ENCODE data around the gene HOPX. TPM values are rescaled to one million over a fixed set of nuclear protein-coding genes. Genes with fewer than 3 reads are reported as not detected.
"Not testable (repeated sequence)": the region's sequence is repeated elsewhere in the genome, so short reads cannot be mapped to it uniquely, and the experiment has no call there.

The HOPX gene
- total RNA-seq, 2 experiments from 2014 or later: 22.1 to 25.2 TPM

DNA sequence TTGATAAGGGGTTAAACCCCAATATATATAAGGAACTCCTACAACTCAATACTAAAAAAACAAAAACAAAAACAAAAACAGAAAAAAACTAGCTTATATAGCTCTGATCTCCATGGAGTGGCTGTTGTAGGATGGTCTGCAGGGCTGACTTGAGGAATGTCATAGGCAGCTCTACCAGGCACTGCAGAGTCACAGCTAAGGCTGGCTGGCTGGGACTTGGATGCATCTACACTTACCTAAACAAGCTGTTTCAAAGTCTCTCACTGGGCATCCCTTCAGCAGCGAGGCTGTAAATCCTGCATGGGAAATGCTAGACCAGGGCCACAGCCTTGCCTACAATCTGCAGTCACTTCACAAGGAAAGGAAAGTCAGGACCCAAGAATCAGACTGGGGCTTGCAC is 61.3 kb downstream of the HOPX start:
- POLR2A ChIA-PET: no interaction called here
- H3K4me3 Mint-ChIP-seq: no peak overlapping the region
- H3K27ac Mint-ChIP-seq: no peak overlapping the region
- peaks cover 2% of the 10 kb centered on the region for H3K36me3 Mint-ChIP-seq
- H3K4me1 Mint-ChIP-seq: no peaks in the 10 kb centered on the region
- DNase-seq: no peak
- peaks cover 22% of the 10 kb centered on the region for H3K27me3 Mint-ChIP-seq
- no peak for ATAC-seq (ENCODE audit: low read depth)
- H3K9me3 Mint-ChIP-seq: peaks cover 4% of the 10 kb centered on the region

DNA sequence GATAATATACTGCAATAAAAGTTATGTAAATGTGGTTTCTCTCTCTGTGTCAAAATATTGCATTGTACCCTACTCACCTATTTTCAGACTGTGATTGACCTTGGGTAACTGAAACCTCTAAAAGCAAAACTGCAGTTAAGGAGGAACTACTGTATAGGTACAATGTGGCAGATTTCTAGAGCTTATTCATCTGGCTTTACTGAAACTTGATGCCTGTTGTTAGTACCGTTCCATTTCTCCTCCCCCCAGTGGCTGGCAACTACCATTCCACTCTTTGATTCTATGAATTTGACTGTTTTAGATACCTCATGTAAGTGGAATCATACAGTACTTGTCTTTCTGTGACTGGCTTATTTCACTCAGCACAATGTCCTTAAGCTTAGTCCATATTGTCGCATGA is 61.9 kb downstream of the HOPX start:
- DNase-seq (no peak), ATAC-seq (ENCODE audit: low read depth) (no peak)
- H3K4me1 Mint-ChIP-seq: no peaks in the 10 kb centered on the region
- no peak overlapping the region for H3K4me3 Mint-ChIP-seq
- peaks cover 25% of the 10 kb centered on the region for H3K27me3 Mint-ChIP-seq
- POLR2A ChIA-PET: no interaction called here
- H3K36me3 Mint-ChIP-seq: peaks cover 2% of the 10 kb centered on the region
- peaks cover 4% of the 10 kb centered on the region for H3K9me3 Mint-ChIP-seq
- no peak overlapping the region for H3K27ac Mint-ChIP-seq

DNA sequence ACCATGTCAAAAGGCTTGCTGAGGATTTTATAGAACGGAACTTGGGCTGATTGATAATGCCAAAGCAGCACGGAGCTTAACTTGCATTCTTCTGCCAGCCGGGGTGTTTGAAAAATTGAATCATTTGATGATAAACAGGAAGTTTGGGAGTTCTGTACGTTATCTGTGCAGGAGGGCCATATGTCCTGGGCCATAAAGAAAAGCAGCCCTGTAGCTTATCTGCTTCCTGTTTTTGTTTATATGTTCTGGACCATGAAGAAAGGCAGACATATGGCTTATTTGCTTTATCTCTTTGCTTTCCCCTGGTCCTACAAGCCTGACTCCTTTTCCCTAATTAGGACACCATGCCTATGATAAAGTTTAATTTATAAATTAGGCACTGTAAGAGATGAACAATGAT is 62.4 kb downstream of the HOPX start:
- no peak overlapping the region for H3K4me3 Mint-ChIP-seq
- peaks cover 26% of the 10 kb centered on the region for H3K27me3 Mint-ChIP-seq
- H3K36me3 Mint-ChIP-seq: peaks cover 2% of the 10 kb centered on the region
- no peaks in the 10 kb centered on the region for H3K4me1 Mint-ChIP-seq
- ATAC-seq (ENCODE audit: low read depth): no peak
- POLR2A ChIA-PET: no interaction called here
- no peak overlapping the region for H3K27ac Mint-ChIP-seq
- DNase-seq: no peak
- H3K9me3 Mint-ChIP-seq: peaks cover 2% of the 10 kb centered on the region

DNA sequence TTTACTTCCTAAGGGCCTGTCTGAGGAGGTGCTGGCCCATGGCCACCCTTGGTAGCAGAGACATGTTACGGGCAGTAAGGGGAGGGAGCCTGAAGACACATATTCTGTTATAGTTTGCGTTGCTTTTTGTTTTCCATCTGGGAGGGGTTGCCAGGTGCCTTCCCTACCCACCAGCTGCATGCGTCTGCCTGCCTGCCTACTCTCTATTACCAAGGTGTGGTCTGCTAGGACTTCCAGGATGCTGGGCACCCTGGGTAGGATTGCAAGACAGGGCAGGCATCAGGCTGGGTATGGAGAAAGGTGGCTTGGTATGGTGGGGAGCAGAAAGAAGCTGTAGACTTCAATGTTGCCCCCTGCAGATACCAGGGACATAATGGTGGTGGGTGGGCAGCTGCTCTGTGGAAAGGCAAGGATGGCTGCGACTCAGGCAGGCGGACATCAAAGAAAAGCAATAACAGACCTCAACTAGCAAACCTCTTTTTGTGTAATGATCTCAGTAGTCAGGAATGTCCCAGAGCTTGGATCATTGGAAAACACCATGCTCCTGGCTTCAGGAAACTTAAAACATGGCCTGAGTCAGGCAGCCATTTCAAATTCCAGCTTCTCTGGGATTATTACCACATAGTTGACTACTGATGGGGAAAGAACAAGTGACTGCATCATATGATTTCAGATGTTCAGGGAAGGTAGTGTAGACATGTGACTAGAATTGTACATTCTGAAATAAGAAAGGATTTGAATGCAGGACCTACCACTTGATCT is 67.8 kb downstream of the HOPX start:
- peaks cover 31% of the 10 kb centered on the region for H3K27me3 Mint-ChIP-seq
- no peaks in the 10 kb centered on the region for H3K4me1 Mint-ChIP-seq
- DNase-seq (no peak), ATAC-seq (ENCODE audit: low read depth) (no peak)
- H3K4me3 Mint-ChIP-seq: no peak overlapping the region
- POLR2A ChIA-PET: no interaction called here
- H3K27ac Mint-ChIP-seq: no peak overlapping the region
- no peaks in the 10 kb centered on the region for H3K36me3 Mint-ChIP-seq
- H3K9me3 Mint-ChIP-seq: peaks cover 2% of the 10 kb centered on the region

DNA sequence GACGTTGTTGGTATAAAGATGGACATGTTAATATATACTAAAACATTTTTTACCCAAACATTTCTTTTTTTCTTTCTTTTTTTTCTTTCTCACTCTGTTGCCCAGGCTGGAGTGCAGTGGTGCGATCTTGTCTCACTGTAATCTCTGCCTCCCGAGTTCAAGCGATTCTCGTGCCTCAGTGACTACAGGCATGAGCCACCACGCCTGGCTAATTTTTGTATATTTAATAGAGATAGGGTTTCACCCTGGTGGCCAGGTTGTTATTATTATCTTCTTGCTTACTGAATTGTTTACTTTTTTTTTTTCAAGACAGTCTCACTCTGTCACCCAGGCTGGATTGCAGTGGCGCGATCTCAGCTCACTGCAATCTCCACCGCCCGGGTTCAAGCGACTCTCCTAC is 68.8 kb downstream of the HOPX start:
- DNase-seq (no peak), ATAC-seq (ENCODE audit: low read depth) (no peak)
- Mint-ChIP-seq H3K4me3 (no peak overlapping the region), H3K4me1 (no peaks in the 10 kb centered on the region), H3K36me3 (no peaks in the 10 kb centered on the region), H3K27ac (no peak overlapping the region), H3K9me3 (peaks cover 2% of the 10 kb centered on the region), H3K27me3 (peaks cover 32% of the 10 kb centered on the region)
- POLR2A ChIA-PET: no interaction called here

DNA sequence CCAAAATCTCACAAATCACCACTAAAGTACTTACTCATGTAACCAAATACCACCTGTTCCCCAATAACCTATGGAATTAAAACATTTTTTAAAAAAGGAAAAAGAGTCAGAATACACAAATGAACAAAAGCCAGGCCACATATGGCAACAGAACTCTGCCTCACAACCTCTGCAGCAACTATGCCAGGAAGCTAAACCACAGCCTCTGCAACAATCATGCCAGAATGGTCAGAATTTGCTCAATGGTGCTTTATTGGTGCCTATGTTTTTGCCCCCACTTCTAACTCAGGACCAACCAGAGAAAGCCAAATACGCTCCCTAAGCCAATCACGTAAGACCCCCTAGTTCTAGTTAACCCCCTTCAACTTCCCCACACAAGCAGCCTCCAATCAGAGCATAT is 69.6 kb downstream of the HOPX start:
- peaks cover 34% of the 10 kb centered on the region for H3K27me3 Mint-ChIP-seq
- no peaks in the 10 kb centered on the region for H3K4me1 Mint-ChIP-seq
- no peak overlapping the region for H3K27ac Mint-ChIP-seq
- no peaks in the 10 kb centered on the region for H3K36me3 Mint-ChIP-seq
- peaks cover 2% of the 10 kb centered on the region for H3K9me3 Mint-ChIP-seq
- ATAC-seq (ENCODE audit: low read depth) (no peak), DNase-seq (no peak)
- H3K4me3 Mint-ChIP-seq: no peak overlapping the region
- POLR2A ChIA-PET: no interaction called here

GRCh38 chr4:56610170-56610569 is 70.9 kb downstream of the HOPX start:
- H3K9me3 Mint-ChIP-seq; H3K4me1 Mint-ChIP-seq; POLR2A ChIA-PET; ATAC-seq (ENCODE audit: low read depth); H3K27ac Mint-ChIP-seq; H3K4me3 Mint-ChIP-seq; DNase-seq; H3K36me3 Mint-ChIP-seq: not testable (repeated sequence)
- peaks cover 34% of the 10 kb centered on the region for H3K27me3 Mint-ChIP-seq

- Mint-ChIP-seq H3K27me3 (peaks cover 38% of the 10 kb centered on the region), H3K4me1 (no peaks in the 10 kb centered on the region), H3K4me3 (no peak overlapping the region), H3K9me3 (peaks cover 2% of the 10 kb centered on the region), H3K27ac (no peak overlapping the region), H3K36me3 (no peaks in the 10 kb centered on the region)
- DNase-seq (no peak), ATAC-seq (ENCODE audit: low read depth) (no peak)
- POLR2A ChIA-PET: no interaction called here
Observed at GRCh38 chr4:56607926-56608325, 73.2 kb downstream of the HOPX start.

DNA sequence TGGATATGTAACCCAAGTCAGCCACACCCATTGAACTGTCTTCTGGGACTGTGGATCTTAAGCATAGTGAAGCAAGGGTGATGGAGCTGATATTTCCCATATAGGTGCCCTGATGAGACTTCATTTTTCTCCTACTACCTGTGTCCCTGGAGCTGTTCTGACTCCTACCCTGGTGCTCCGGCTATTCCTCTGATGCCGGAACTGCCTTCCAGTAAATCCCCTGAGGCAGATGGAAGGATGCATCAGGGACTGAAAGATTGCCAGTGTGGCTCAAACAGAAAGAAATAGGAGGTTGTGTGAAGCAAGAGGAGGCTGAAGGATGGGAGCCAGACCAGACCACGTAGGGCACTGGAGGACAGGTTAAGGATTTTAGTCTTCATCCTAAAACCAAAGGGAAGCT is 74.7 kb downstream of the HOPX start:
- Mint-ChIP-seq H3K27me3 (peaks cover 36% of the 10 kb centered on the region), H3K4me1 (no peaks in the 10 kb centered on the region), H3K27ac (no peak overlapping the region), H3K9me3 (peaks cover 3% of the 10 kb centered on the region), H3K36me3 (no peaks in the 10 kb centered on the region), H3K4me3 (no peak overlapping the region)
- DNase-seq (no peak), ATAC-seq (ENCODE audit: low read depth) (no peak)
- POLR2A ChIA-PET: no interaction called here

GRCh38 chr4:56605464-56605863 is 75.6 kb downstream of the HOPX start:
- POLR2A ChIA-PET; DNase-seq; H3K4me3 Mint-ChIP-seq; H3K9me3 Mint-ChIP-seq; H3K4me1 Mint-ChIP-seq; ATAC-seq (ENCODE audit: low read depth); H3K36me3 Mint-ChIP-seq; H3K27ac Mint-ChIP-seq: not testable (repeated sequence)
- peaks cover 29% of the 10 kb centered on the region for H3K27me3 Mint-ChIP-seq

DNA sequence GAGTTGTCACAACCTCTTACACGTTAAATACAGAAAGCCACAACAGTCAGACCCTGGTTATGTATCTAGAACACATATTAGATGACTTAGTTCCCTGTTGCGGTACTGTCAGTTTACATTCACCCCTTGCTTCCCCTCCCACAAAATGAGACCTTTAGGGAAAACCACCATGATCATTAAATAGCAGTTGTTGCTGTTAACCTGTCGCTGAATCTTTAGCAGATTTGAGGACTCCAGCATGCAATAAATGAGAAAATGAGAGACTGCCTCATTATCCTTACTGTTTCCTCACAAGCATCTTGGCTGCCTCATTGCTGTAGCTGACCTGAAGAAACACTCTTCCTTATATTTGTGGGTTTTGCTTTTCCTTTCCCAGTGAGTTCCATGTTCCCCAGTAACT is 77.8 kb downstream of the HOPX start:
- DNase-seq (no peak), ATAC-seq (ENCODE audit: low read depth) (no peak)
- Mint-ChIP-seq H3K4me1 (no peaks in the 10 kb centered on the region), H3K27me3 (peaks cover 26% of the 10 kb centered on the region), H3K27ac (no peak overlapping the region), H3K9me3 (peaks cover 14% of the 10 kb centered on the region), H3K36me3 (no peaks in the 10 kb centered on the region), H3K4me3 (no peak overlapping the region)
- POLR2A ChIA-PET: no interaction called here

Other genes with a start within 250 kb of the HOPX start
- gene PPAT, start 245.7 kb downstream of the HOPX start, total RNA-seq: 10 to 100 TPM; 20.8 to 22.4 TPM
- gene PAICS, start 245.0 kb downstream of the HOPX start, total RNA-seq: 100 to 1,000 TPM; 120 to 125 TPM
- 100 to 1,000 TPM; 123 to 124 TPM for gene SRP72, start 213.7 kb downstream of the HOPX start, total RNA-seq
- gene ARL9, start 175.5 kb downstream of the HOPX start, total RNA-seq: under 1 TPM; 0.26 to 0.44 TPM
- 1 to 10 TPM; 7.5 to 9.8 TPM for gene SPINK2, start 140.4 kb upstream of the HOPX start, total RNA-seq
- gene REST, start 226.6 kb upstream of the HOPX start, total RNA-seq: 10 to 100 TPM; 52.2 to 56.7 TPM